Measurements from ENCODE around the gene IRAK1.

Gene IRAK1

GRCh38 chrX:154040307-154040756 lies 20.6 kb upstream of the IRAK1 start:
- DNase-seq, result no peak

- DNase-seq, result no peak
Measured at GRCh38 chrX:154039577-154039976, 19.9 kb upstream of the IRAK1 start.

- DNase-seq, result no peak
Measured at GRCh38 chrX:154038656-154039055, 19.0 kb upstream of the IRAK1 start.

DNA sequence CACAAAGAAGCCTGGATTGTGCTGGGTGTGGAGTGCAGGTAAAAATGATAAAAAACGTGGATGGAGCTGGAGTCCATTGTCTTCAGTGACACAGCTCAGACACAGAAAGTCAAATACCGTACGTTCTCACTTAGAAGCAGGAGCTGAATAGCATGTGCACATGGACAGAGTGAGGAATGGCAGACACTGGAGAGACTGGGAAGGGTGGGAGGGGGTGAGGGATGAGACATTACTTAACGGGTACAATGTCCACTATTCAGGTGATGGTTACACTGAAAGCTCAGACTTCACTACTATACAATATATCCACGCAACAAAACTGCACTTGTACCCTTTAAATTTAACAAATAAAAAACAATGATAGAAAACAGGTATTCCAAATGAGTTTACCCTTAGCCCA lies 18.1 kb upstream of the IRAK1 start:
- DNase-seq, result no peak

DNA sequence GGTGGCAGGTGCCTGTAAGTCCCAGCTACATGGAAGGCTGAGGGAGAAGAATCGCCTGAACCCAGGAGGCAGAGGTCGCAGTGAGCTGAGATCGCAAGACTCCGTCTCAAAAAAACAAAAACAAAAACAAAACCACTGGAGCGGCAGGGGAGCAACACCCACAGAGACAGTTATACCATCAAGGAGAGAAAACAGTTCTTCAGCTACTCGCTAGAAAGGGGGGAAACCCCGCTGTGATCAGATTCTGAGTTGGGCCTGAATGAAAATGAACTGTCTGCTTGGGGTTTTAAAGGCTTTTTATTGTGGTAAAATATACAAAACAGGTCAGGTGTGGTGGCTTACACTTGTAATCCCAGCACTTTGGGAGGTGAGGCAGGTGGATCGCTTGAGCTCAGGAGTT lies 16.8 kb upstream of the IRAK1 start:
- no peak for DNase-seq

DNA sequence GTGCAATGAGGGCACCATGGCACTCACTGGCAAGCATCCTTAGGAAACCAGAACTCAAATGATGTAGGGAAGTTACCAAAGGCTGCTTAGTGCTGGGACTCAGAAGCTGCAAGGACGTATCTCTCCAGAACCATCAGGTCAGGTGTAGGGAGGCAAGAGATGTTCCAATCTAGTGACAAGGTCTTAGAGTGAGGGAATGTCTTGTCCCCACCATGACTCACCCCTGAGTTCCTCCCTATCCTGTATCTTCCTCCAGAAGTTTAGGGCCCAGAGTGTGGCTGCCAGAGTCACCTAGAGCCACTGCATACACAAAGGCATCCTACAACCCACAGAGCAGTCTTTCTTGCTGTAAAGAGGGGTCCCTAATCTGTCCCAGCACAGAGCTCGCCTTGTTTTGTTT lies 14.1 kb upstream of the IRAK1 start:
- no peak for DNase-seq

- no peak for DNase-seq
Measured at GRCh38 chrX:154032653-154033052, 13.0 kb upstream of the IRAK1 start.

GRCh38 chrX:154032160-154032559 lies 12.5 kb upstream of the IRAK1 start:
- no peak for DNase-seq

DNA sequence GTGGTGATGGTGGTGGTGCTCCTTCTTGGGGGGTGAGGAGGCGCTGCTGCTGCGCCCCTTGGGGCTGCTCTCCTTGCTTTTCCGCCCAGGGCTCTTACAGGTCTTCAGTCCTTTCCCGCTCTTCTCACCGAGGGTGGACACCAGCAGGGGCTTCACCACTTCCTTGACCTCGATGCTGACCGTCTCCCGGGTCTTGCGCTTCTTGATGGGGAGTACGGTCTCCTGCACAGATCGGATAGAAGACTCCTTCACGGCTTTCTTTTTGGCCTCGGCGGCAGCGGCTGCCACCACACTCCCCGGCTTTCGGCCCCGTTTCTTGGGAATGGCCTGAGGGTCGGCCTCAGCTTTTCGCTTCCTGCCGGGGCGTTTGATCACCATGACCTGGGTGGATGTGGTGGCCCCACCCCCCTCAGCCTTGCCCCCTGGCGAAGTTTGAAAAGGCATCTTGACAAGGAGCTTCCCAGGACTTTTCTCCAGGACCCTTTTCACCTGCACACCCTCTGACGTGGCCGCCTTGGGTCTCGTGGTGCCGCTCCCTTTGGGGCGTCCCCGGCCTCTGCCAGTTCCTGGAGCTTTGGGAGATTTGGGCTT lies 11.1 kb upstream of the IRAK1 start:
- DNase-seq, result no peak

GRCh38 chrX:154030266-154030665 lies 10.6 kb upstream of the IRAK1 start:
- no peak for DNase-seq

GRCh38 chrX:154029439-154029838 lies 9.7 kb upstream of the IRAK1 start:
- no peak for DNase-seq

- no peak for DNase-seq
Measured at GRCh38 chrX:154028502-154029184, 8.9 kb upstream of the IRAK1 start.

DNA sequence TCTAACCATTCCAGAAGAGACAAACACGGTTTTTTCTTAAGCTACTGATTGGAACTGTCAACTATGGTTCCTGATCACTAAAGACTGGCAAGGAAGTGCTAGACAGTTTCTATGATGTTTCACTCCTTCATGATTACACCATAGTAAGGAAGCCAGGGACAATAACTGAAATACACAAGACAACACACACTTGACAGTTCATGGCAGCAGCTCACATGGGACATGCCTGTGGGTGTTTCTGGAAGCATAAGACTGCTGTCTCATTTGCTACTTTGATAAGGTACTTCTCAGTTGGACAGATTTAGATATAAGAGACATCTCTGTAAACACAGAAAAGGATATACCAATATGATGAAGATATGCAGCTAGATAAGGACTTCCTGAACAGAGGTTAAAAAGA lies 8.3 kb upstream of the IRAK1 start:
- DNase-seq, result no peak

DNA sequence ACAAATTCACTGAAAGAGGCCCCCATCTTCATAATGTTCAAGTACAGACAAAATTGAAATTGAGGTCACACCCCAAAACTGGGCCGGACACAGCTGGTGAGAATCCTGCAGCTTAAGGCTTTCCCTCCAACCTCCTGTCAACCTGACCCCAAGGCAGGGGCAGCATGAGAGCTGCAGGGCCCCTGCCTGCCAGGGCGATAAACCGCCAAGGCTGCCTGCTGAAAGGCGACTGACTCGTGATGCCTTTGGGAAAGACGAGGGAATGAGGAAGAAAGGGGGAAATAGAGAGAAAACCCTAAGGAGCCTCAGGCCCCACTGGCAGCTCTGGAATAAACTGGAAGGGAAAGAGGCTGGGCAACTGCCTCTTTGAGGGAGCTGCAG lies 7.3 kb upstream of the IRAK1 start:
- DNase-seq, result no peak

DNA sequence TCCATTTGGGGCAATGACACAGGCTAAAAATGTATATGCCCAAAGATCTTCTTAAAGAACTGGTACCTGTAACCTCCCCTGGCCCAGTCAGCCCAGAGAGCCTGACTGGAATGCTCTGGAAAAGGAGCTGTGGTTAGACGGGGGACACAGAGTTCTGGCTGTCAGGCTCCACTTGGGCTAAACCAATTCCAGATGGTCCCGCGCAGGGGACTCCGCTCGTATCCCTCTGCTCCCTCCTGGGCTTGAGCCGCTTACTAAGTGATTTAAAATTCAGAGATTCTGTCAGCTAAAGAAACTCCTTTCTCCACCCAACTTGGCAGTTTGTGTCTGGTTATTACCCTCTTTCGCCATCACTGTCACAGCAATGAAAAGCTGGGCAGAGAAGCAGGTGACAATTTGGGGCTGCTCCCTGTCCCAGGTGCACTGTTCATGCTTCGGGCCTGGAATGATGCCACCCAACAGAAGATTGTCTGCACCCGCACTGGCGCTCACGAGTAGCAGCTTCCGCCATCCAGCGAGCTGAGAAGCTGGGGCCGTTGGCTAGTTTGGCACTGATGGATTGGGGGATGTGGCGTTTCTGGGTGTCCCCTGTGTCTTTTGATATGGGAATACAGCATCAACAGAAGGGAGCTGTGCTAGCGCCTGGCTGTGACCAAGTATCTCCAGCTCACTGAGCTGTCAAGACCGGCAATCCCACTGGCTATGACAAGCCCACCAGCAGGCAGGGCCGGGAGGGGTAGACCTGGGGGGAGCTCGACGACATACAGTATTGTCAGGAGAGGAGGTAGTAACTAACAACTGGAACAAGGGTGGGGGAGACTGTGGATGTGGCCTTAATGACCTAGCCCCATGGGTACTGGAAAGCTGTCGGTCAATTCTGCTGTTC lies 6.7 kb upstream of the IRAK1 start:
- DNase-seq, result no peak

DNA sequence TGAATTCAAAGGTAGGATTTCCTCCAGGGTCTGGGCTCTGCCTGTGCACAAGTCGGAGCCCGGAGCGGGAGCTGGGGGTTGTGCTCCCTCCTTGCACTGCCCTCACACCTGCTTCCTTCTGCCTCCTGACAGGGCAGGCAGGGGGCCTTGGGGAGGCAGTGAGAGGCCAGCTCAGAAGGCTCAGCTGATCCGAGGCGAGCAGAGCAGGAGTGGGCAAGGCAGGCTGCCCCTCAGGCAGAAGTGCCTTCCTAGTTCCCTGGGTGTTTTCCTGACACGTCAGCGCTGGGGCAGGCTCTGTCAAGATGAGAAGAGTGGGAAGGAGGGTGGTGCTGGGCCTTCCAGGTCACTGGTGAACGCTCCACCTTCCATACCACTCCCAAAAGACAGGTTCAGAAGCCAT lies 5.5 kb upstream of the IRAK1 start:
- DNase-seq, result no peak

GRCh38 chrX:154024271-154024670 lies 4.6 kb upstream of the IRAK1 start:
- DNase-seq, result no peak

- DNase-seq, result no peak
Measured at GRCh38 chrX:154023276-154024000, 3.7 kb upstream of the IRAK1 start.

- no peak for DNase-seq
Measured at GRCh38 chrX:154022108-154022507, 2.4 kb upstream of the IRAK1 start.

- DNase-seq, result no peak
Measured at GRCh38 chrX:154021131-154021611, 1.5 kb upstream of the IRAK1 start.

GRCh38 chrX:154020536-154021115 lies 924 bp upstream of the IRAK1 start:
- DNase-seq, result no peak

DNA sequence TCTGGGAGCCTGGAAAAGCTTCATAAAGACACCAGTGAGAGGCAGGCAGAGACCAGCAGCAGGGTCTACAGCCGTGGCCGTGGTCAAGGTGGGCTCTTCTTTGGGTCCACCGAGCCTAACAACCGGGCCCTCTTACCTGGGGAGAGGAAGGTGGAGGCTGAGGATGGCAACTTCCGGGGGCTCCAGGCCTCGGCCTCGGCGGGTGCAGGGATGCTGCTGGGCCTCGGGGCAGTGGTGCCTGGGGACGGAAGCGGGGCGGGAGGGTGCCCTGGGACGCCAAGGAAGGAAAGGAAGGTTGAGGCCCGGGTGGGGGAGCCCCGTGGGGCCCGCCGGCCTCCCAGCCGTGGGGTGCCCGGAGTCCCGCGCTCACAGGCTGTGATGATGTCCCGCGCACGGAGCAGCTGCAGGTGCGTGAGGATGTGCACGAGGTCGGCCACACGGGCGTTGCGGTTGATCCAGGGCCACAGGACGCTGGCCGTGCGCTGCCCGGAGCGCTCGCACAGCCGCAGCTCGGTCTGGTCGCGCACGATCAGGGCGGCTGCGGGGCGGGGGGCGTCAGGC lies 561 bp downstream of the IRAK1 start:
- DNase-seq, result no peak

All from NCI-H2227 treated with DMSO at 0.1 percent for 48 hours (cell line).